Mucosa of gallbladder (tissue), 1 donor: ENCODE data around the gene CCR3. TPM values are rescaled to one million over a fixed set of nuclear protein-coding genes. Genes with fewer than 3 reads are reported as not detected.
"Not testable (repeated sequence)": the region's sequence is repeated elsewhere in the genome, so short reads cannot be mapped to it uniquely, and the experiment has no call there.

ENCODE experiments used
- DNase-seq: peaks from one replicate; pipeline ENCODE4 v3.0.0-alpha.2; 2020; ENCODE audit warnings: low spot score
- total RNA-seq: library from RNA; stranded (reverse); gene quantifications from one replicate; pipeline ENCODE4 v1.2.1, GENCODE V29; 2021
- donor health status: DM: no; HTN: no; CAD: no.

The CCR3 gene
- not detected for total RNA-seq

- no peak for DNase-seq
Measured at GRCh38 chr3:46242120-46242519, at the start of gene CCR3. Gene CCR3 (plus strand): TSS chr3:46242460. CDS start chr3:46265159, 22,699 bp downstream.

- no peak for DNase-seq
Measured at GRCh38 chr3:46192939-46193338, 49.3 kb upstream of the CCR3 start.

GRCh38 chr3:46193436-46193835, 48.8 kb upstream of the CCR3 start:
- no peak for DNase-seq

GRCh38 chr3:46194868-46195553, 47.2 kb upstream of the CCR3 start:
- no peak for DNase-seq

GRCh38 chr3:46196261-46196957, 45.9 kb upstream of the CCR3 start:
- no peak for DNase-seq

GRCh38 chr3:46200211-46200610, 42.0 kb upstream of the CCR3 start:
- no peak for DNase-seq

GRCh38 chr3:46200790-46201189, 41.5 kb upstream of the CCR3 start:
- DNase-seq: no peak

GRCh38 chr3:46202535-46202934, 39.7 kb upstream of the CCR3 start:
- DNase-seq: no peak

- no peak for DNase-seq
Measured at GRCh38 chr3:46203681-46204080, 38.6 kb upstream of the CCR3 start.

- no peak for DNase-seq
Measured at GRCh38 chr3:46205286-46205960, 36.8 kb upstream of the CCR3 start.

GRCh38 chr3:46206282-46207015, 35.8 kb upstream of the CCR3 start:
- DNase-seq: no peak

- not testable (repeated sequence) for DNase-seq
Measured at GRCh38 chr3:46207514-46207913, 34.7 kb upstream of the CCR3 start.

- DNase-seq: peak; percentile 46
Measured at GRCh38 chr3:46208167-46208704, 34.0 kb upstream of the CCR3 start, which contains the start of gene CCR1. Gene CCR1 (minus strand): TSS chr3:46208313. CDS start chr3:46204313, 4,000 bp downstream.

GRCh38 chr3:46209053-46209452, 33.2 kb upstream of the CCR3 start:
- DNase-seq: no peak

- no peak for DNase-seq
Measured at GRCh38 chr3:46209746-46210470, 32.4 kb upstream of the CCR3 start.

GRCh38 chr3:46212101-46212500, 30.2 kb upstream of the CCR3 start:
- no peak for DNase-seq

GRCh38 chr3:46213201-46213600, 29.1 kb upstream of the CCR3 start:
- DNase-seq: no peak

- peak; percentile 40 for DNase-seq
Measured at GRCh38 chr3:46214751-46215352, 27.4 kb upstream of the CCR3 start.

- DNase-seq: no peak
Measured at GRCh38 chr3:46215810-46216414, 26.3 kb upstream of the CCR3 start.

GRCh38 chr3:46218196-46218709, 24.0 kb upstream of the CCR3 start:
- no peak for DNase-seq
